Liver (tissue), 3 donors: ENCODE measurements around the gene TMEM115.
A peak's percentile ranks its signal among the peaks of the same experiment; 100 is the strongest.

Experiments
- CTCF ChIP-seq: fragments of 150-350 bp; IDR thresholded peaks from 2 replicates; pipeline ENCODE4 v1.5.1; 2017; ENCODE audit warnings: improper control_type of control experiment, low read depth, low read length; ENCODE audit not compliant: missing input control
- EGR1 ChIP-seq, 2 donors: IDR thresholded peaks; 2 replicates each; pipeline ENCODE4 v1.6.1; 2016 to 2018; ENCODE audit warnings: antibody characterized with exemption in 2 of 2, low read depth in 2 of 2
- FOXA1 ChIP-seq: IDR thresholded peaks from 2 replicates; pipeline ENCODE4 v1.6.1; 2016; ENCODE audit warnings: antibody characterized with exemption
- HNF4A ChIP-seq, 2 donors: conservative IDR thresholded peaks; 2 replicates each; pipeline ENCODE4 v1.6.1; 2016; ENCODE audit warnings: antibody characterized with exemption in 2 of 2, mild to moderate bottlenecking in 2 of 2
- RAD21 ChIP-seq, 2 donors: IDR thresholded peaks; 2 replicates each; pipeline ENCODE4 v1.6.1; 2016; ENCODE audit warnings: antibody characterized with exemption in 2 of 2, mild to moderate bottlenecking in 2 of 2
- REST ChIP-seq: IDR thresholded peaks from 2 replicates; pipeline ENCODE4 v1.6.1; 2016; ENCODE audit warnings: antibody characterized with exemption, mild to moderate bottlenecking
- SP1 ChIP-seq: IDR thresholded peaks from 2 replicates; pipeline ENCODE4 v1.6.1; 2018; ENCODE audit warnings: antibody characterized with exemption, mild to moderate bottlenecking
- donor health status: healthy.
- donor health status: healthy.

- TF ChIP-seq FOXA1 = no peak
- TF ChIP-seq EGR1 (IDR thresholded peaks at IDR 0.05; ENCODE audit: low read depth in 2 of 2) = peak in 1 of 2 donors; percentile 74
- no peak for TF ChIP-seq CTCF
- peak; percentile 33 for TF ChIP-seq SP1
- no peak for TF ChIP-seq HNF4A (conservative IDR thresholded peaks at IDR 0.05)
- TF ChIP-seq RAD21 (IDR thresholded peaks at IDR 0.05) = no peak
- TF ChIP-seq REST = peak; percentile 42
Observed at GRCh38 chr3:50350527-50351322, 8.6 kb downstream of the TMEM115 start, which contains the start of the genes CYB561D2 and NPRL2.
